C4-2B (cell line): ENCODE measurements around the gene GALE.

Experiments
- H3K27ac ChIP-seq: fragments of 450-650 bp; 2 replicates; pipeline ENCODE4 v1.5.1; 2017
- ZFX ChIP-seq: fragments of 450-650 bp; IDR thresholded peaks from 2 replicates; pipeline ENCODE4 v1.6.1; 2017
- TF ChIP-seq, protein P1 (sequence below): fragments of 450-650 bp; conservative IDR thresholded peaks from 2 replicates; pipeline ENCODE4 v1.5.1; 2017; ENCODE audit warnings: mild to moderate bottlenecking

Gene GALE

DNA sequence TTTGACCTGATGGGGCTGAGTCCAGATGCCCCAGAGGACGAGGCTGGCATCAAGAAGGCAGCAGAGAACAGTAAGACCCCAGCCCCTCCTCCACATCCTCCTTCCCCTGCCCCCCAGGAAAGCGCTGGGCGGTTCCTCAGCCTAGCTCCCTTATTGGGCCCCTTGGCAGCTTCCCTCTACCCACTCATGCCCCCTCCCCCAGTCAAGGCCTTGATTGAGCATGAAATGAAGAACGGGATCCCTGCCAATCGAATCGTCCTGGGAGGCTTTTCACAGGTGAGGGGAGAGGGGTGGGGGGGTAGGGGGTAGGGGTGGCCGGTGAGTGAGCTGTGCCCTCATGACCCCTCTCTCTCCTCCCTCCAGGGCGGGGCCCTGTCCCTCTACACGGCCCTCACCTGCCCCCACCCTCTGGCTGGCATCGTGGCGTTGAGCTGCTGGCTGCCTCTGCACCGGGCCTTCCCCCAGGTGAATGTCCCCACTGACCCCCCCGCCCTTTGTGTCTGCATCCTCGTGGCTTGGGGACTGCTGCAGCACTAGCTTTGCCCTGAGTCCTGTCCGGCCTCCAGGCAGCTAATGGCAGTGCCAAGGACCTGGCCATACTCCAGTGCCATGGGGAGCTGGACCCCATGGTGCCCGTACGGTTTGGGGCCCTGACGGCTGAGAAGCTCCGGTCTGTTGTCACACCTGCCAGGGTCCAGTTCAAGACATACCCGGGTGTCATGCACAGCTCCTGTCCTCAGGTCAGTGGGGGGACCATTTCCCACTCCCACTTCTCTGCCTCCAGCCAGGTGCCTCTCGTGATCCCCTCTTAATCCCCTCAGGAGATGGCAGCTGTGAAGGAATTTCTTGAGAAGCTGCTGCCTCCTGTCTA lies 6.5 kb downstream of the GALE start:
- TF ChIP-seq ZFX: no peak
- TF ChIP-seq, protein P1, sequence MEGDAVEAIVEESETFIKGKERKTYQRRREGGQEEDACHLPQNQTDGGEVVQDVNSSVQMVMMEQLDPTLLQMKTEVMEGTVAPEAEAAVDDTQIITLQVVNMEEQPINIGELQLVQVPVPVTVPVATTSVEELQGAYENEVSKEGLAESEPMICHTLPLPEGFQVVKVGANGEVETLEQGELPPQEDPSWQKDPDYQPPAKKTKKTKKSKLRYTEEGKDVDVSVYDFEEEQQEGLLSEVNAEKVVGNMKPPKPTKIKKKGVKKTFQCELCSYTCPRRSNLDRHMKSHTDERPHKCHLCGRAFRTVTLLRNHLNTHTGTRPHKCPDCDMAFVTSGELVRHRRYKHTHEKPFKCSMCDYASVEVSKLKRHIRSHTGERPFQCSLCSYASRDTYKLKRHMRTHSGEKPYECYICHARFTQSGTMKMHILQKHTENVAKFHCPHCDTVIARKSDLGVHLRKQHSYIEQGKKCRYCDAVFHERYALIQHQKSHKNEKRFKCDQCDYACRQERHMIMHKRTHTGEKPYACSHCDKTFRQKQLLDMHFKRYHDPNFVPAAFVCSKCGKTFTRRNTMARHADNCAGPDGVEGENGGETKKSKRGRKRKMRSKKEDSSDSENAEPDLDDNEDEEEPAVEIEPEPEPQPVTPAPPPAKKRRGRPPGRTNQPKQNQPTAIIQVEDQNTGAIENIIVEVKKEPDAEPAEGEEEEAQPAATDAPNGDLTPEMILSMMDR: no peak
- no peak overlapping the region for H3K27ac ChIP-seq

DNA sequence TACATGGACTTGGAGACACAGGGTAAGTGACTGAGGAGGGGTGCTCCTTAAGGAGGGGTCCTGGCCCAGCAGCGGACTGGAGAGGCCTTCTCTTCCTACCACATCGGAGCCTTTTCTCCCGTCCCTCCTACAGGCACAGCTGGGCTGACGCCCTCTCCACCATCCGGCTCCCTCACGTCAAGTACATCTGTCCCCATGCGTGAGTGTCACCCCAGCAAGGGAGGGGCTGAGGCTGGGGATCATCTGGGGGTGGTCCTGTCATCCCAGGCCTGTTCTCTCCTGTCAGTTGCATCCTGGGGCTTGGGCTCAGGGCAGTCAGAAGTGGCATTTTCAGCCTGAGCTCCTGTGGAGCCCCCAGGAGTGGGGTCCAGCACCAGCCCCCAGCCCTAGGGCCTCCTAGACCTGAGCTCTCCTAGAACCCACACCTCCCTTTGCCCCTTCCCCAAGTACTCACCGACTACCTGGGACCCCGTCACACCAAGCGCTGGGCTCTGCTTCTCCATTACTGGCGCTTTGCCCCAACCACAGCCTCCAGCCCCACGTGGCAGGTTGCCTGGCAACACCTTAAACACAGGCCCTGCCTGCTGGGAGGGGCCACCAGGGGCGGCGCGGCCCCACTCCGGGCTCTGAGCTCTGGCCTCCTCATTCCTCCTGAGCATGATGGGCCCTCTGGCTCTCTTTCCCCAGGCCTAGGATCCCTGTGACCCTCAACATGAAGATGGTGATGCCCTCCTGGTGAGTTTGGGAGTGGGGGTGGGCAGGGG lies 7.4 kb downstream of the GALE start:
- no peak for TF ChIP-seq ZFX
- TF ChIP-seq, protein P1: no peak
- H3K27ac ChIP-seq: no peak overlapping the region; the same call in 1 of the 2 replicates

DNA sequence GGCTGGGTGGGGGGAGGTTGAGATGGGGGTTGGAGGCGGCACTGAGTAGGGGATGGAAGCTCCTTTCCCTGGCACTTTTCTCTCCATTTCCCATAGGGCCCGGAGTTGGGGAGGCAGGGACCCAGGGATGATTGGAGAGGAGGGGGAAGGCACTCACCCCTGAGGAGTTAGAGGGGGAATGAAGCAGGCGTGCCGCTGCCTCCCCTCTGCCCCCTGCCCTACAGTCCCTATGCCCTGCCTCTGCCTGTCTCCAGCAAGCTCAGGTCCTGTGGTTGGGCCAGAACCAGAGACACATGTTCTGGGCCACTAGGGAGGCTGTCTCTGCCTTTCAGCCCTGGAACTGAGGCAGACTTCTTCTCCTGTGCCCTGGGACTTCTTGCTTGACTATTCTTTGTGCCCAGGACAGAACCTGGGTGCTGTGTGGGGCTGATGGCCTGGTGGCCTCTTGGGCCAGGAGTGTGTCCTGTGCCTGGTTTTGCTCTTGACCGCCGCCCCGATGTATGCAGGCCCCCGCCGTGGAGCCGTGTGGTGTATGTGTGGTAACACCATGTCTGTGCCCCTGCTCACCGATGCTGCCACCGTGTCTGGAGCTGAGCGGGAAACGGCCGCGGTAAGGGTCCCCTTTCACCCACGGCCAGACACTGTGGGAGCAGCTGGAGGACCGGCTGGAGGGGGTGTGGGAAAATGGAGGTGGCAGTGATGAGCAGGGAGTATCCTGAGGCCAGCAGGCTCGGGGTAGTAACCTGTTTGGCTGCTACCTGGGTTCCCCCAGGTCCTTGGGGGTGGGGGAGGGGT lies 8.2 kb downstream of the GALE start:
- H3K27ac ChIP-seq: peak overlapping the region; percentile 81
- TF ChIP-seq ZFX: no peak
- TF ChIP-seq, protein P1: no peak

DNA sequence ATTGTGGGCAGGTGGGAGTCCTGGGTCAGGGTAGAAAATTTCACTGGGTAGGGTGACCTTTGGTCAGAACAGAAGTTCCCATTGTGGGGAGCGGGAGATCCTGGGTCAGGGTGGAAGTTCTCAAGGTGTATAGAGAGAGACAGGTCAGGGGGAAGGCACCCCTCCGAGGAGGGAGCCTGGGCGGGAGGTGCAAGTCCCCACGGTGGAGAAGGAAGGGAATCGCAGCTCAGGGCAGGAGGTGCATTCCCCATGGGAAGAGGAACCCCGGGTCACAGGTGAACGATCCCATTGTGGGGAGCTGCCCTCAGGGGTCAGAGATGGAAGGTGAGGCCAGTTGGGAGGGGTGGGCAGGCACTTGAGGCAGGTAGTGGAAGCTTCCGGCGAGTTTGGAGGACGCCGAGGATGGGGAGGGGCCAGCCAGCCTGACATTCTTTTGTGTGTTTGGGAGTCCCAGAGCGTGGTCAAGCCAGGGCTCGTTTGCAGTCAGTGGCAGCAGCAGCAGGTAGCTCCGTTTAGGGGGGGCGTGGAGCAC lies 9.0 kb downstream of the GALE start:
- no peak for TF ChIP-seq ZFX
- TF ChIP-seq, protein P1: no peak
- H3K27ac ChIP-seq: peak overlapping the region; percentile 81

DNA sequence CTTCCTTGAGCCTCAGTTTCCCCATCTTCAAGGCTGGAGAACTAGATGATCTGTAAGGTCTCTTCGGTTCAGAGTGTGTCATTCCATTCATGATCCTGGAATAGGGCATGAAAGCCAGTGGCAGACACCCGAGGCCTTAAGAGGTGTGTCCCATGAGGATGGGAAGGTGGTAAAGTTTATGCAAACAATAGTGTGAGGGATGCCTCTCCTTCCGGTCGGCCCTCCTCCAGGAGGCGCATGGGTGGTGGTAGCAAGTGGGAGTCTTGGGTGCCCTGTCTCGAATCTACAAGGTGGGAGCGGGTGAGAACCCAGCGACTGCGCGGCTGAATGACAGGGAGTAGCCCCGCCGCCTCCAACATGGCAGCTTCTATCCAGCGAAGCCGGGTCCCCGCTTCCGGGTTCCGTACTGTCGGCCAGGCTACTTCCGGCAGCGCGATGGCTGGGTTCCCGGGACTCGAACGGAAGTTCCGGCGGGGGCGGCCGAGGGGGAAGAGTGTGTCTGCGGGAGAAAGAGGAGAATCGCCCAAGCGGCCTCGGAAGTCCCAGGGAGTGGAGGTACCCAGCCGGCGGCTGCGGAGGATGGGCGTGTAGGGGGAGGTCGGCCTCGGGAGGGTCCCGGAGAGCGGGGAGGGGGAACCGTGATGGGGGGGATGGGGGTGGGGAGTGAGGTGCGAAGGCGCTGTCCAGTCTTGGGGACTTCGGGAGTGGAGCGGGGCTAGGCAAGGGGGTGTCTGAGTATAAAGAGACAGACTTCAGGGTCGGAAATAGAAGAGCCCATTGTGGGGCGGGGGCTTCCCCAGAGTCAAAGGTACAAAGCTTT lies 9.6 kb downstream of the GALE start, which contains the start of gene LYPLA2:
LYPLA2 (plus strand) TSS at position 450 of the 820 bp plus-strand sequence. CDS start 1,538 bp downstream, outside the sequence.
- no peak for TF ChIP-seq ZFX
- TF ChIP-seq, protein P1: no peak
- peak within 1 kb of the TSS; percentile 81 for H3K27ac ChIP-seq

DNA sequence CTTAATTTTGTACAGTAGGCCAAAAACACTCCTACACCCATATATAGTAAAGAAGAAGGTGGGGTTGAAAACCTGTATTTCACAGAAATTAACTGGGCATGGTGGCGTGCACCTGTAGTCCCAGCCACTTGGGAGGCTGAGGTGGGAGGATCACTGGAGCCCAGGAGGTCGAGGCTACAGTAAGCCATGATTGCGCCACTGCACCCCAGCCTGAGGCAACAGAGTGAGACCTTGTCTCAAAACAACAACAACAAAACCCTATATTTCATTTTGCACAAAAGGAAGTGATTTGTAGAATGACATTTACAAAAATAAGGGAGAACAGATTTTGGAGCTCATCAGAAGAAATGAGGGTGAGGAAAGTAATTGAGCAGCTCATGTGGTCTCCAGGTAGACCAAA lies 11.9 kb downstream of the GALE start:
- H3K27ac ChIP-seq: no peak overlapping the region
- TF ChIP-seq ZFX: no peak
- TF ChIP-seq, protein P1: no peak
